KOPT-K1 (cell line): ENCODE results near the gene KCNC3.

Experiments used
- H3K27ac ChIP-seq: fragments of 200-600 bp; sonication (generic); 2 replicates; pipeline ENCODE4 v1.5.1; 2016; ENCODE audit warnings: antibody characterized with exemption, mild to moderate bottlenecking, low read depth, low read length; ENCODE audit not compliant: poor library complexity, severe bottlenecking
- H3K36me3 ChIP-seq: fragments of 200-600 bp; sonication (generic); 2 replicates; pipeline ENCODE4 v1.5.1; 2017; ENCODE audit warnings: antibody characterized with exemption, mild to moderate bottlenecking, low read length, moderate library complexity; ENCODE audit not compliant: insufficient read depth
- H3K9me3 ChIP-seq: fragments of 200-600 bp; sonication (generic); 2 replicates; pipeline ENCODE4 v1.5.1; 2017; ENCODE audit warnings: antibody characterized with exemption, low read length, mild to moderate bottlenecking; ENCODE audit not compliant: insufficient read depth, poor library complexity, severe bottlenecking

KCNC3 gene

DNA sequence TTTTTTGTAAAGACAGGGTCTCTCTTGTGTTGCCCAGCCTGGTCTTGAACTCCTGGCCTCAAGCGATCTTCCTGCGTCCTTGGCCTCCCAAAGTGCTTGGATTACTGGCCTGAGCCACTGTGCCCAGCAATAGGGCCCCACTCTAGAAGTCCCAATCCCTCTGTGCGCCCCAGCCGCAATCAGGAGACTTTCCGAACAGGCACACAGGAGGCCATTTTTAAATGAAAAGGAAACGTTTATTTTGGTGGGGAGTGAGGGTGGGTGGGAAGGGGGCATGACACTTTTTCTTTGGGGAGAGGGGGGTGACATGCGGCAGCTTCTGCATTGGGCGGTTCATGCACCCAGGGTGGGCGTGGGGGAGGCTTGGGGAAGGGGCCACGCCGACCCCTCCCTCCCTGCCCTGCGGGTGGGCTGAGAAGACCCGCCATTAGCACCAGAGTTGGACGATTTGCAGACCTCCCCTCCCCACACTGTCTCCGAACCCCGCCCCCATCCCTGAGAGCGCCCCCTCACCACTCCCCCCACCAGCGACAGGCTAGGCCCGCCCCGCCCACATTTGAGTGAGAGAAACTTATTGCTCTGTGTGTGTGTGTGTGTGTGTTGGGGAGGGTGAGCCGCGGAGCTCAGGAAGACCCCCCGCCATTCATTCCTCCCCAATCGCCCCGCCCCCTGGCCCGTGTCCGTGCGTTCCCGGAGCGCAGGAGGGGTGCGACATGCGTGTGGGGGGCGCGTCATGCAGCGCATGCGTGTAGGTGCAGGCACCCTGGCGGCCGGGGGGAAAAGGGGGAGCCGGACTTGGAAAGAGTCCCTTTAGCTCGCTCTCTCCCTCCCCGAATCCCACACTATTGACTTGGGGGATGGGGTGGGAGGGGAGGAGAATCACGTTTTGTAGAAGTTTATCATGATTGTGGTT, 17.2 kb downstream of the KCNC3 start:
- Histone ChIP-seq H3K36me3 (no peaks in the 10 kb centered on the region), H3K27ac (no peak overlapping the region), H3K9me3 (no peaks in the 10 kb centered on the region)

DNA sequence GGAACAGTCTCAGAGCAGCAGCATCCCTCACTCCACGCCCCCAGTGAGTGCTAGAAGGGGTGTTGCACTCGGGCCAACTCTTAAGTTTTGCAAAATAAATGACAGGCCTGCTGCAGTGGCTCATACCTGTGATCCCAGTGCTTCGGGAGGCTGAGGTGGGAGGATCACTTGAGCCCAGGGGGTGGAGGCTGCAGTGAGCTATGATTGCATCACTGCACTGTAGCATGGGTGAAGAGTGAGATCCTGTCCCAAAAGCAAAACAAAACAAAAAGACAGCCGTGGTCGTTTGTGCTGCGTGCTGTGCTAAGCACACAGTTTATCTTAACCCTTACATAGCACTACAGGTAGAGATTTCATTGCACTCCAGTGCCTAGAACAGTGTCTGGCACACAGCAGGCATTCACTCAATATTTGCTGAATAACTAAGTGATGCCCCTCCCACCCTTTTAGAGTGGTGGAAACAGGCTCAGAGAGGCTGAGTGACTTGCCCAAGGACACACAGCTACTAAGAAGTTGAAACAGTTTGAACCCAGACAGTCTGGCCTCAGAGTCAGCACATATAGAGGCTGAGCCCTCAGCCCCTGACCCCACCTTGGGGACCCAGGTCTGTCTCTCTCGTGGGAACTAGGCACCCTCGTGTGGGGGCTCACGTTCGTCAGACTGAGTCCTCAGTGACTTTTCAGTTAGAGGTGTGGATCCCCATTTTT, 18.3 kb downstream of the KCNC3 start:
- no peaks in the 10 kb centered on the region for H3K9me3 ChIP-seq
- H3K27ac ChIP-seq, result no peak overlapping the region
- H3K36me3 ChIP-seq, result no peaks in the 10 kb centered on the region

GRCh38 chr19:50309396-50310125, 19.6 kb downstream of the KCNC3 start:
- Histone ChIP-seq H3K27ac (no peak overlapping the region), H3K9me3 (no peaks in the 10 kb centered on the region), H3K36me3 (no peaks in the 10 kb centered on the region)

- H3K36me3 ChIP-seq, result no peaks in the 10 kb centered on the region
- H3K27ac ChIP-seq, result no peak overlapping the region
- no peaks in the 10 kb centered on the region for H3K9me3 ChIP-seq
Measured at GRCh38 chr19:50308991-50309390, 20.2 kb downstream of the KCNC3 start.

DNA sequence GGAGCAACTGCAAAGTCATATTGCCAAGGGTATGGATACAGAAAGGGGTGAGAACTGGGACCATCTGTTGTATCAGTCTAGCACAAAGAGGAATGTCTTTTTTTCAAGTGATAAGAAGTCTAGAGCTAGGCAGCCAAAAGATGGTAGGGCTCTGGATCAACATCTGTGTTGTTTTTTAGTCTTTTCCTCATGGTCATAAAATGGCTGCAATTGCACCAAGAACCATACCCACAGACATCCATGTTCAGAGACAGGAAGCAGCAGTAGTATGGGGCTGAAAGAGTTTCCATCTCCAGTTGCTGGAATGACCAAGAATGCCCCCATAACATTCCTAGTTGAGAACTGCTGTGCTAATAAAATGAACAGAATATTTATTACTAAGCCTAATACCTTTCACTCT, 25.6 kb downstream of the KCNC3 start:
- peaks cover 6% of the 10 kb centered on the region for H3K9me3 ChIP-seq
- H3K27ac ChIP-seq, result no peak overlapping the region
- no peaks in the 10 kb centered on the region for H3K36me3 ChIP-seq

DNA sequence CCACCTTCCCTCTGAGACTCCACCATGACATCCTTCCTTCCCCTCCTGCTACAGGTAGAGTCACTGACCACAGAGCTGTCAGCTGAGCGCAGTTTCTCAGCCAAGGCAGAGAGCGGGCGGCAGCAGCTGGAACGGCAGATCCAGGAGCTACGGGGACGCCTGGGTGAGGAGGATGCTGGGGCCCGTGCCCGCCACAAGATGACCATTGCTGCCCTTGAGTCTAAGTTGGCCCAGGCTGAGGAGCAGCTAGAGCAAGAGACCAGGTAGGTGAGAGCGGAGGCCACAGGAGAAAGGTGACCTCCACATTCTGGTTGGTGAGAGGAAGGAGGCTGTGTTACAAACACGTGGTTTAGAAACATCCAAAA, 27.6 kb downstream of the KCNC3 start:
- Histone ChIP-seq H3K27ac (no peak overlapping the region), H3K9me3 (peaks cover 6% of the 10 kb centered on the region), H3K36me3 (no peaks in the 10 kb centered on the region)

GRCh38 chr19:50300814-50301606, 28.2 kb downstream of the KCNC3 start:
- Histone ChIP-seq H3K36me3 (no peaks in the 10 kb centered on the region), H3K9me3 (peaks cover 6% of the 10 kb centered on the region), H3K27ac (no peak overlapping the region)

DNA sequence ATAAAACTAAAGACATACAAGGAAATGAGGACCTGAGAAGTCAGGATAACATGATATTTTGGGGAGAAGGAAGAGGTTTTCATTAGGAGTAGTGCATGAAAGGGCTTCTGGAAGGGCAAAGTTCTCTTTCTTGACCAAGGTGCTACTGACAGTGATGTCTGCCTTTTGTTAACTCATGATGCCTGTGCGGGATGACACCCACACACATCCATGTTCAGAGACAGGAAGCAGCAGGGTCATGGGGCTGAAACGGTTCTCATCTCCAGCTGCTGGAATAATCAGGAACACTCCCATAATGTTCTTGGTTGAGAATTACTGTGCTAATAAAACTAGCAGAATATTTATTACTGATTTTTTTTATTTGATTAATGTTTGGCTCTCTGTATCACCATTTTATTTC, 29.1 kb downstream of the KCNC3 start:
- Histone ChIP-seq H3K36me3 (no peaks in the 10 kb centered on the region), H3K27ac (no peak overlapping the region), H3K9me3 (peaks cover 6% of the 10 kb centered on the region)

- Histone ChIP-seq H3K9me3 (no peaks in the 10 kb centered on the region), H3K36me3 (no peaks in the 10 kb centered on the region), H3K27ac (no peak overlapping the region)
Measured at GRCh38 chr19:50293263-50294004, 35.7 kb downstream of the KCNC3 start.

DNA sequence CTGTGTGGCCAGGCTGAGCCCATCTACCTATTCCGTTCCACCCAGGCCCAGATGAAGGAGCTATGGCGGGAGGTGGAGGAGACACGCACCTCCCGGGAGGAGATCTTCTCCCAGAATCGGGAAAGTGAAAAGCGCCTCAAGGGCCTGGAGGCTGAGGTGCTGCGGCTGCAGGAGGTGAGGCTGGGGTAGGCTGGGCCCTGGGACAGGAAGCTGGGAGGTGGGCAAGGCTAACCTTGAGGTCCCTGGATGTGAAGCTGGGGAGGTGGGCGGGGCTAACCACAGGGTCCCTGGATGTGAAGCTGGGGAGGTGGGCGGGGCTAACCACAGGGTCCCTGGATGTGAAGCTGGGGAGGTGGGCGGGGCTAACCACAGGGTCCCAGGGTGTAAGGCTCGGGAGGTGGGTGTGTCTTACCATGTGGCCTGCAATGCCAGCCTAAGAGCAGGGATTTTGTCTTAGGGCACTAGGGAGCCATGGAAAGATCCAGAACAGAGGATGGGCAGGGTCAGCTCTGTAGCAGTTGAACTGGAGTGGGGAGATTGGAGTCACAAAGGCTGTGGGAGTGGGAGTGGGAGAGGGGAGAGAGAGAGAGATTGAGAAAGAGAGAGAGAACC, 36.9 kb downstream of the KCNC3 start:
- Histone ChIP-seq H3K27ac (no peak overlapping the region), H3K36me3 (no peaks in the 10 kb centered on the region), H3K9me3 (no peaks in the 10 kb centered on the region)

DNA sequence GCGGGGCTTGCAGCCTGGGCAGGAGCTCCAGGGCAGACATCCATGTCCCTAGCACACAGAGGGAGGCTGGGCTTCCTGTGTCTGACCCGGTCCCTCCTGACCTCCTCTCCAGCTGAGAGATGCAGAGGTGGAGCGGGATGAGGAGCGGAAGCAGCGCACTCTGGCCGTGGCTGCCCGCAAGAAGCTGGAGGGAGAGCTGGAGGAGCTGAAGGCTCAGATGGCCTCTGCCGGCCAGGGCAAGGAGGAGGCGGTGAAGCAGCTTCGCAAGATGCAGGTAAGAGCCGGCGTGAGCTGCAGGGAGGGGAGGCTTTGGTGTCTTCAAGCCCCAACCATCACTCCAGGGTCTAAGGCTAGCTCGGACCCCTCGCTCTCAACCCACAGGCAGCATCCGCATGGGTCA, 38.4 kb downstream of the KCNC3 start:
- Histone ChIP-seq H3K36me3 (no peaks in the 10 kb centered on the region), H3K27ac (no peak overlapping the region), H3K9me3 (peaks cover 10% of the 10 kb centered on the region)

DNA sequence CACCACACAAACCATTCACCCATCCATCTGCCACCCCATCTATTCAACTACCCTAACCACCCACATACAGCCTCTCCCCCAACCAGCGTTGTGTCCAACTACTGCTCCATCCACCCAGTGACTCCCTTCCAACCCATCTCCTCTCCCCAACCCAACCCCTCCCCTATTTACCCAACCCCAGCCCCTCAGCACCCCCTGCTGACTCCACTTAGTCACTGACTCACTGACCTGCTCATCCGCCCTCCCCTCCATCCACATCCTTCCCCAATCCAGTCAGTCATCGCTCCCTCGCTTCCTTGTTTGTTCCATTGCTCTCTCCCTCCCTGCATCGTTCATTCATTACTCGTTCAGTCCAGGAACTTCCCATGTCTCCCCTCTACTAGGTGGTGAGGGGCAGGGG, 39.2 kb downstream of the KCNC3 start:
- H3K9me3 ChIP-seq, result peaks cover 17% of the 10 kb centered on the region
- H3K27ac ChIP-seq, result no peak overlapping the region
- H3K36me3 ChIP-seq, result no peaks in the 10 kb centered on the region

DNA sequence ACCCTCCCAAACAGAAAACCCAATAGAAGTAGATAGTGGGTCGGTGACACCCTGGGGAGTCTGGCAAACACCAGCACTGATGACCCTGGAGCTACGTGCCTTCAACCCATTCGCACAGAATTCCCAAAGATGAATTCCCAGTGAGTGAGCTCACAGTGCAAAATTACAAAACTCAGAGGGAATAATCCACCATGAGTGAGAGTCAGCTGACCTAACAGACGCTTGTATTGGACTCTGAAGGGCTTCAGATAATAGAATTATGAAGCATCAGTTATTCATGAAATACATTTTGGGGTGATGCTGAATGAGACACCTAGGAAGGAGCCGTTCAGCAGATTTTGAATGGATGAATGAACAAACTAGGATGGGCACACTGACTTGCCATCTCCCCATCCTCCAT, 40.2 kb downstream of the KCNC3 start:
- Histone ChIP-seq H3K36me3 (no peaks in the 10 kb centered on the region), H3K9me3 (peaks cover 20% of the 10 kb centered on the region)

DNA sequence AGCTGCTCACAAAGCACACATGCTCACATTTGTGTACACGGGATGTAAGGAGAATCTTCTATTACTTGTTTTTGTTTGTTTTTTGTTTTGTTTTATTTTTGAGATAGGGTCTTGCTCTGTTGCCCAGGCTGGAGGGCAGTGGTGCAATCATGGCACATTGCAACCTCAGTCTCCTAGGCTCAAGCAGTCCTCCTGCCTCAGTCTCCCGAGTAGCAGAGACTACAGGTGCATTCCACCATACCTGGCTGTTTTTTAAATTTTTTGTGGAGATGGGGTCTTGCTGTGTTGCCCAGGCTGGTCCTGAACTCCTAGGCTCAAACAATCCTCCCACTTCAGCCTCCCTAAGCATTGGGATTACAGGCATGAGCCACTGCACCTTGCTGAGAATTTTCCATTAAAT, 41.8 kb downstream of the KCNC3 start:
- Histone ChIP-seq H3K27ac (no peak overlapping the region), H3K36me3 (no peaks in the 10 kb centered on the region), H3K9me3 (peaks cover 20% of the 10 kb centered on the region)

More for the DNA sequence above, 40.2 kb downstream of the KCNC3 start:
- H3K27ac ChIP-seq, result no peak overlapping the region
